ENCODE data around the gene TMEM120A.

Gene TMEM120A

GRCh38 chr7:75985009-75985517 lies 9.3 kb downstream of the TMEM120A start:
- no peak for DNase-seq (ENCODE audit: low read depth, low spot score)
- no peak overlapping the region for H3K4me3 ChIP-seq (ENCODE audit: low read depth, low read length)
- TF ChIP-seq CTCF (IDR thresholded peaks at IDR 0.05; ENCODE audit: low read depth, low read length), result no peak
- in situ Hi-C loops (cut with HindIII; ENCODE audit: low sequenced_read_pairs), result no loop called here

DNA sequence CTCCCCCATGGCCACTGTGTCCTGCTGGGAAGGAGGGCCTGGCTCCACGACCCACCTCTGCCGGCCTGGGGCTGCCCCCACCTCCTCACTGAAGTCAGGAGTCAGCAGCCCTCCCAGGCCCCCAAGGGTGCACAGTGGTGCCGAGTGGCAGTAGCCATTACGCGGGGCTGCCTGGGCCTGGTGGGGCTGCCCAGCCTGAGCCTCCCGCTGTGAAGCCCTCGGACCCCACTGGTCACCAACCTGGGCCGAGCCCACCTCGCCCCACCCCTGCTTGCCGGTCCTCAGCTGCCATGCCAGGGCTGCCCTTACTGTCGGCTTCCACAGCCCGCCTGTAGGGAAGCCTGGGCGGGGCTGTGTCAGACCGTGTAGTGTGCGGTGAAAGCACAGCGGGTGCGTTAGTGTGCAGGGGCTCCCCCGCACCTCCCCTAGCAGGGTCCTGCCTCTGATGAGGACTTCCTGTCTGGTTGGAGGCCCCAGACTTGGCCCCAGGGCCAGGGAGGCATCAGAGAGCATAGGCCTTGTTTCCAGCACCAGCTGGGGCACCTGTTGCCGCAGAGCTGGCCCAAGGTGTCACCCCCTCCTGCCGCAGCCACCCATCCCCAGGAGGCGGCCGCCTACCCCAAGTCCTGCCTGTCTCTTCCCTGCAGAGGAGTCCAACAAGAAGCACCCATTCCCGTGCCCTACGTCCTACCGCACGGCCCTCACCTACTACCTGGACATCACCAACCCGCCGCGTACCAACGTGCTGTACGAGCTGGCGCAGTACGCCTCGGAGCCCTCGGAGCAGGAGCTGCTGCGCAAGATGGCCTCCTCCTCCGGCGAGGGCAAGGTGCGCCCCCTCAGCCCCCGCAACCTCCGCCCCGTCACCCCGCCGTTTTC lies 10.0 kb downstream of the TMEM120A start:
- TF ChIP-seq CTCF (IDR thresholded peaks at IDR 0.05; ENCODE audit: low read depth, low read length), result no peak
- DNase-seq (ENCODE audit: low read depth, low spot score), result no peak
- in situ Hi-C loops (cut with HindIII; ENCODE audit: low sequenced_read_pairs), result no loop called here
- H3K4me3 ChIP-seq (ENCODE audit: low read depth, low read length), result no peak overlapping the region

DNA sequence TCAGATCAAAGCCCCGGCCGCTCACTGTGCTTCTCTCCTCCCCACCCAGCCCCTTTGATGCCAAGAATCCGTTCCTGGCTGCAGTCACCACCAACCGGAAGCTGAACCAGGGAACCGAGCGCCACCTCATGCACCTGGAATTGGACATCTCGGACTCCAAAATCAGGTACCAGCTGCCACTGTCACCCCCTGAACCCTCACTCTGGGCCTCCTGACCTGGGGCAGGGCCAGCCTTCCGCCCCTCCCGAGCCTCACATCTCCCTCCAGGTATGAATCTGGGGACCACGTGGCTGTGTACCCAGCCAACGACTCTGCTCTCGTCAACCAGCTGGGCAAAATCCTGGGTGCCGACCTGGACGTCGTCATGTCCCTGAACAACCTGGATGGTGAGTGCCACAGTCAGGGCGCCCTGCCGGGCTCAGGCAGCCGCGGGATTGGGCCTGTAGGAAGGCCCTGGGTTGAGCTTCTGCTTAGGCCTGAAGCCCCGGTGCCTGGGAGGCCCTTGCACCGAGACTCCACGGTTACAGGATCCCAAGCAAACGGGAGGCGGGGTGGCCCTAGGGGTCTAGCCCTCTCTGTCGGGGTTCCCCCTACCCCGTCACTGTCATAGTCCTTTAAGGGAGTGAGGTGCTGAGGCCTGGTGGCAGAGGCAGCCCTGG lies 10.8 kb downstream of the TMEM120A start:
- no peak overlapping the region for H3K4me3 ChIP-seq (ENCODE audit: low read depth, low read length)
- DNase-seq (ENCODE audit: low read depth, low spot score), result no peak
- TF ChIP-seq CTCF (IDR thresholded peaks at IDR 0.05; ENCODE audit: low read depth, low read length), result no peak
- in situ Hi-C loops (cut with HindIII; ENCODE audit: low sequenced_read_pairs), result no loop called here

GRCh38 chr7:75982306-75983064 lies 11.9 kb downstream of the TMEM120A start:
- no peak overlapping the region for H3K4me3 ChIP-seq (ENCODE audit: low read depth, low read length)
- TF ChIP-seq CTCF (IDR thresholded peaks at IDR 0.05; ENCODE audit: low read depth, low read length), result no peak
- in situ Hi-C loops (cut with HindIII; ENCODE audit: low sequenced_read_pairs), result no loop called here
- no peak for DNase-seq (ENCODE audit: low read depth, low spot score)

DNA sequence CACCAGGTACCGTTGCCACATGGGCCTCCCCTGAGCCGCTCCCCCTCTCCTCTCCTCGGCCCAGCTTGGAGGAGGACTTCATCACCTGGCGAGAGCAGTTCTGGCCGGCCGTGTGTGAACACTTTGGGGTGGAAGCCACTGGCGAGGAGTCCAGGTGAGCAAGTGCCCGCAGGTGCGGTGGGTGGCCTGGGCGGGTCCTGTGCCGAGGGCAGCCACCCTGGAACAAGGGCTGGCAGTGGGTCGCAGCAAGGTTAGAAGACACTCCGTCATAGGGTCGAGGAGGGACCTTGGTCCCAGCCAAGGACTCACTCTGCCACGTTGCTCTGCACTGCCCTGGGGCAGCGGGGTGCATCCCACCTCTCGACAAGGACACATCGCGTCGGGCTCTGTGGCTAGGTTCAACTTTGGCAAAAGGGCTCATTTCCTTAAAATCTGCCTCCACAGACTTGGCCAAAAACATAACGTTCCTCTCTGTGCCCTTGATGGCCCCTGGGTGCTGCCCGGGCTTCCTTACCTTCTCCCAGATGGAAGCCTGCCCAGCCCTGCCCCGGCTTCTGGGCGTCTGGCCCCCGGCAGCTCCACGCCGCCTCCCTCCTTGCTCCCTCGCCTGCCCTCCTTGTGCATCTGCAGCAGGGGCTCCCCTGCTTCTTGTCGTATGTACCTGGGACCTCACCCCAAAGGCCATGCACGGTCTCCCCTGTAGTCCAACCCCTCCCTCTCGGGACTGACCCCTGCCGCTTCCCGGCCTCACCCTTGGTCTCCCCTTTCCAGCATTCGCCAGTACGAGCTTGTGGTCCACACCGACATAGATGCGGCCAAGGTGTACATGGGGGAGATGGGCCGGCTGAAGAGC lies 12.7 kb downstream of the TMEM120A start:
- no peak for TF ChIP-seq CTCF (IDR thresholded peaks at IDR 0.05; ENCODE audit: low read depth, low read length)
- DNase-seq (ENCODE audit: low read depth, low spot score), result no peak
- in situ Hi-C loops (cut with HindIII; ENCODE audit: low sequenced_read_pairs), result no loop called here

GRCh38 chr7:75981203-75981452 lies 13.3 kb downstream of the TMEM120A start:
- TF ChIP-seq CTCF (IDR thresholded peaks at IDR 0.05; ENCODE audit: low read depth, low read length), result no peak
- in situ Hi-C loops (cut with HindIII; ENCODE audit: low sequenced_read_pairs), result no loop called here
- no peak for DNase-seq (ENCODE audit: low read depth, low spot score)
- H3K4me3 ChIP-seq (ENCODE audit: low read depth, low read length), result no peak overlapping the region

More for the DNA sequence above, 12.7 kb downstream of the TMEM120A start:
- no peak overlapping the region for H3K4me3 ChIP-seq (ENCODE audit: low read depth, low read length)

Measured in astrocyte of the spinal cord (primary cell).